Trophoblast cell (in vitro differentiated cells and primary cell): ENCODE results near the gene LDAF1.
"Not testable (repeated sequence)": the region's sequence is repeated elsewhere in the genome, so short reads cannot be mapped to it uniquely, and the experiment has no call there.

ENCODE experiments used
- DNase-seq, 2 donors: peaks; one replicate each; pipeline ENCODE4 v3.0.0-alpha.2; 2016
- H2AFZ ChIP-seq: 2 replicates; pipeline ENCODE4 v1.6.1; 2013; ENCODE audit warnings: low read length, moderate library complexity, mild to moderate bottlenecking; ENCODE audit not compliant: insufficient read depth, poor library complexity
- H2AK5ac ChIP-seq: 2 replicates; pipeline ENCODE4 v1.6.1; 2013; ENCODE audit warnings: mild to moderate bottlenecking, low read length
- H2BK120ac ChIP-seq: 2 replicates; pipeline ENCODE4 v1.6.1; 2013; ENCODE audit warnings: low read length, mild to moderate bottlenecking, moderate library complexity; ENCODE audit not compliant: insufficient read depth, poor library complexity
- H2BK12ac ChIP-seq: 2 replicates; pipeline ENCODE4 v1.6.1; 2013; ENCODE audit warnings: mild to moderate bottlenecking, low read length, moderate library complexity
- H2BK5ac ChIP-seq: 2 replicates; pipeline ENCODE4 v1.6.1; 2013; ENCODE audit warnings: low read length, low read depth, moderate library complexity, mild to moderate bottlenecking; ENCODE audit not compliant: poor library complexity
- H3K14ac ChIP-seq: 2 replicates; pipeline ENCODE4 v1.6.1; 2013; ENCODE audit warnings: mild to moderate bottlenecking, low read length
- H3K18ac ChIP-seq: 2 replicates; pipeline ENCODE4 v1.6.1; 2013; ENCODE audit warnings: mild to moderate bottlenecking, low read length
- H3K23ac ChIP-seq: 2 replicates; pipeline ENCODE4 v1.6.1; 2013; ENCODE audit warnings: low read length
- H3K27ac ChIP-seq: 2 replicates; pipeline ENCODE4 v1.5.1; 2013; ENCODE audit warnings: low read depth, mild to moderate bottlenecking, inconsistent platforms, low read length, moderate library complexity
- H3K27me3 ChIP-seq: 2 replicates; pipeline ENCODE4 v1.6.1; 2013; ENCODE audit warnings: inconsistent platforms, mild to moderate bottlenecking, low read length, moderate library complexity; ENCODE audit not compliant: insufficient read depth
- H3K36me3 ChIP-seq, 2 experiments: 1 replicate in 1 of 2; 2 replicates in 1 of 2; pipeline ENCODE4 v1.6.1; 2013; ENCODE audit warnings: low read length in 2 of 2, mild to moderate bottlenecking in 2 of 2, moderate library complexity in 1 of 2; ENCODE audit not compliant: insufficient read depth in 2 of 2, control insufficient read depth in 1 of 2
- H3K4ac ChIP-seq: 2 replicates; pipeline ENCODE4 v1.6.1; 2013; ENCODE audit warnings: low read depth, mild to moderate bottlenecking, low read length, moderate library complexity
- H3K4me1 ChIP-seq, 2 experiments: 1 replicate in 1 of 2; 2 replicates in 1 of 2; pipeline ENCODE4 v1.6.1; 2013; ENCODE audit warnings: low read length in 2 of 2, mild to moderate bottlenecking in 2 of 2, moderate library complexity in 1 of 2; ENCODE audit not compliant: insufficient read depth in 2 of 2, control insufficient read depth in 1 of 2
- H3K4me2 ChIP-seq: 2 replicates; pipeline ENCODE4 v1.6.1; 2013; ENCODE audit warnings: inconsistent platforms, mild to moderate bottlenecking, low read length, moderate library complexity
- H3K4me3 ChIP-seq: 2 replicates; pipeline ENCODE4 v1.5.1; 2013; ENCODE audit warnings: mild to moderate bottlenecking, low read depth, low read length, inconsistent platforms
- H3K79me1 ChIP-seq: one replicate; pipeline ENCODE4 v1.6.1; 2013; ENCODE audit warnings: low read length
- H3K79me2 ChIP-seq: 2 replicates; pipeline ENCODE4 v1.6.1; 2013; ENCODE audit warnings: low read length, mild to moderate bottlenecking; ENCODE audit not compliant: control insufficient read depth, insufficient read depth, poor library complexity
- H3K9ac ChIP-seq: 2 replicates; pipeline ENCODE4 v1.6.1; 2013; ENCODE audit warnings: mild to moderate bottlenecking, low read length
- H3K9me3 ChIP-seq: 2 replicates; pipeline ENCODE4 v1.6.1; 2013; ENCODE audit warnings: low read depth, mild to moderate bottlenecking, control low read depth, inconsistent platforms, low read length; ENCODE audit not compliant: insufficient read depth
- H4K12ac ChIP-seq: 2 replicates; pipeline ENCODE4 v1.6.1; 2013; ENCODE audit warnings: low read depth, mild to moderate bottlenecking, low read length, moderate library complexity
- H4K8ac ChIP-seq: 2 replicates; pipeline ENCODE4 v1.6.1; 2013; ENCODE audit warnings: low read depth, mild to moderate bottlenecking, low read length, moderate library complexity
- H4K91ac ChIP-seq: one replicate; pipeline ENCODE4 v1.6.1; 2013; ENCODE audit warnings: low read depth, mild to moderate bottlenecking, low read length, moderate library complexity
- WGBS: extraction: QIAGEN DNeasy Blood & Tissue Kit; methylation state at CpG from one replicate; pipeline ENCODE4 v1.1.7; 2013; ENCODE audit warnings: missing lambda C conversion rate; ENCODE audit not compliant: insufficient read length, insufficient coverage; ENCODE audit errors: extremely low coverage; 5-methylcytosine and 5-hydroxymethylcytosine counted together

Gene LDAF1

GRCh38 chr16:21167360-21167759 is 8.9 kb downstream of the LDAF1 start:
- no peak overlapping the region for H3K14ac ChIP-seq
- H3K4me2 ChIP-seq: no peak overlapping the region
- no peak overlapping the region for H2BK120ac ChIP-seq
- H3K4me3 ChIP-seq: no peak overlapping the region
- no peak overlapping the region for H3K27ac ChIP-seq
- no peaks in the 10 kb centered on the region for H3K4me1 ChIP-seq
- no peak overlapping the region for H2AK5ac ChIP-seq
- H3K23ac ChIP-seq: no peak overlapping the region
- WGBS: no CpG with 5 or more reads among the region's 9 CpGs
- no peak overlapping the region for H4K12ac ChIP-seq
- H3K36me3 ChIP-seq: peaks cover 9 to 10% of the 10 kb centered on the region in 2 experiments
- H2BK5ac ChIP-seq: no peak overlapping the region
- no peak overlapping the region for H3K18ac ChIP-seq
- H3K79me2 ChIP-seq: no peaks in the 10 kb centered on the region
- H2AFZ ChIP-seq: no peak overlapping the region
- no peak overlapping the region for H3K4ac ChIP-seq
- no peak overlapping the region for H2BK12ac ChIP-seq
- H4K8ac ChIP-seq: no peak overlapping the region
- peak; percentile 56 to 75 for DNase-seq
- H4K91ac ChIP-seq: no peak overlapping the region
- no peak overlapping the region for H3K9ac ChIP-seq
- H3K79me1 ChIP-seq: no peaks in the 10 kb centered on the region
- H3K27me3 ChIP-seq: no peaks in the 10 kb centered on the region
- H3K9me3 ChIP-seq: no peaks in the 10 kb centered on the region

- Histone ChIP-seq H3K4me2 (no peak overlapping the region), H3K4me3 (no peak overlapping the region), H3K23ac (no peak overlapping the region), H3K27me3 (no peaks in the 10 kb centered on the region), H2AFZ (no peak overlapping the region), H4K12ac (no peak overlapping the region), H3K79me1 (no peaks in the 10 kb centered on the region), H4K8ac (no peak overlapping the region), H3K4ac (no peak overlapping the region), H2BK120ac (no peak overlapping the region), H3K18ac (no peak overlapping the region), H3K14ac (no peak overlapping the region), H3K4me1 (no peaks in the 10 kb centered on the region), H3K79me2 (no peaks in the 10 kb centered on the region), H3K9me3 (no peaks in the 10 kb centered on the region), H2BK5ac (no peak overlapping the region), H3K9ac (no peak overlapping the region), H3K36me3 (peaks cover 10 to 12% of the 10 kb centered on the region in 2 experiments), H4K91ac (no peak overlapping the region), H3K27ac (no peak overlapping the region), H2BK12ac (no peak overlapping the region), H2AK5ac (no peak overlapping the region)
- no peak for DNase-seq
- no CpG with 5 or more reads among the region's 12 CpGs for WGBS
Observed at GRCh38 chr16:21167929-21168602, 9.6 kb downstream of the LDAF1 start.

- no peak overlapping the region for H3K4me2 ChIP-seq
- no peak overlapping the region for H3K18ac ChIP-seq
- H4K8ac ChIP-seq: no peak overlapping the region
- no peak overlapping the region for H3K14ac ChIP-seq
- no peak overlapping the region for H4K91ac ChIP-seq
- H3K27me3 ChIP-seq: no peaks in the 10 kb centered on the region
- DNase-seq: peak in 1 of 2 donors; percentile 7
- no peak overlapping the region for H3K4me3 ChIP-seq
- H3K36me3 ChIP-seq: peaks cover 11 to 15% of the 10 kb centered on the region in 2 experiments
- H3K79me2 ChIP-seq: no peaks in the 10 kb centered on the region
- H3K9me3 ChIP-seq: no peaks in the 10 kb centered on the region
- no peak overlapping the region for H2AFZ ChIP-seq
- no peak overlapping the region for H3K4ac ChIP-seq
- H2BK5ac ChIP-seq: no peak overlapping the region
- no peak overlapping the region for H2BK120ac ChIP-seq
- H3K79me1 ChIP-seq: no peaks in the 10 kb centered on the region
- no peak overlapping the region for H3K27ac ChIP-seq
- H2BK12ac ChIP-seq: no peak overlapping the region
- H3K9ac ChIP-seq: no peak overlapping the region
- no peak overlapping the region for H2AK5ac ChIP-seq
- H3K4me1 ChIP-seq: no peaks in the 10 kb centered on the region
- no peak overlapping the region for H3K23ac ChIP-seq
- no CpG with 5 or more reads among the region's 5 CpGs for WGBS
- H4K12ac ChIP-seq: no peak overlapping the region
Observed at GRCh38 chr16:21169249-21169981, 10.9 kb downstream of the LDAF1 start.

DNA sequence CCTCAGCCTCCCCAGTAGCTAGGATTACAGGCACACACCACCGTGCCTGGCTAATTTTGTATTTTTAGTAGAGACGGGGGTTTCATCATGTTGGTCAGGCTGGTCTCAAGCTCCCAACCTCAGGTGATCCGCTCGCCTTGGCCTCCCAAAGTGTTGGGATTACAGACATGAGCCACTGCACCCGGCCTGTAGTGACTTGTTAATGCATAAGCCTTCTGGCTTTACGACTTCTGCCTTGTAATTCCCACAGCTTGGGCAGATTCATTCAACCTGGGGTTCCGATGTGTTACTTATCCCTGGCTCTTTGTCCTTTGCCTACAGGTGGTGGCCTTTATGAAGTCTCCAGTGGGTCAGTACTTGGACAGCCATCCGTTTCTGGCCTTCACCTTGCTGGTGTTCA is 11.6 kb downstream of the LDAF1 start:
- peaks cover 11 to 15% of the 10 kb centered on the region in 2 experiments for H3K36me3 ChIP-seq
- H3K4me2 ChIP-seq, H2AK5ac ChIP-seq, H4K91ac ChIP-seq, DNase-seq, H3K4me3 ChIP-seq, H2BK120ac ChIP-seq, H4K8ac ChIP-seq, H3K27ac ChIP-seq, H3K18ac ChIP-seq, H3K23ac ChIP-seq, H2BK5ac ChIP-seq, H3K79me2 ChIP-seq, H3K27me3 ChIP-seq, H4K12ac ChIP-seq, H3K4ac ChIP-seq, H3K4me1 ChIP-seq, H2BK12ac ChIP-seq, H3K79me1 ChIP-seq, H2AFZ ChIP-seq, H3K14ac ChIP-seq, H3K9ac ChIP-seq, H3K9me3 ChIP-seq: not testable (repeated sequence)
- WGBS: no CpG with 5 or more reads among the region's 8 CpGs
